NOMO-1 treated with DMSO at 0.1 percent for 48 hours (cell line): ENCODE data around the gene SIAH1.
"Not testable (repeated sequence)": the region's sequence is repeated elsewhere in the genome, so short reads cannot be mapped to it uniquely, and the experiment has no call there.

Source experiments
- DNase-seq: peaks from one replicate; lab custom pipeline; 2025; ENCODE audit not compliant: unreplicated experiment; lab: John Stamatoyannopoulos, UW

SIAH1 gene

GRCh38 chr16:48393485-48394354 is 8.5 kb upstream of the SIAH1 start:
- no peak for DNase-seq

DNA sequence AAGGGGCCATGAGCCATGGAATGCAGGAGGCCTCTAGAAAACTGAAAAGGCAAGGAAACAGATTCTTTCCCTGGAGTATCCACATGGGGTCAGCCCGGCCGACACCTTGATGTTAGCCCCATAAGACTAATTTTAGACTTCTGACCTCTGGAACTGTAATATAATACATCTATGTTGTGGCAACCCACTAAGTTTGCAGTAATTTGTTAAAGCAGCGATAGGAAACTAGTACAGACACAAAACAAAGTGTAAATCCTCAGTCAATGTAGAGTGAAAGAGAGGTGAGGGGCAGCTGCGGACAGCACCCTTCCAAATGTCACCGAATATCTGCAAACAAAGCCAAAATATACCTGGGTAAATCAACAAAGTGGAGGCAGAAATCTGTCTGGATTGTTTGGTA is 7.2 kb upstream of the SIAH1 start:
- no peak for DNase-seq

GRCh38 chr16:48386559-48387312 is 1.5 kb upstream of the SIAH1 start:
- no peak for DNase-seq

- peak; percentile 44 for DNase-seq
Observed at GRCh38 chr16:48384520-48385252, 527 bp downstream of the SIAH1 start.

- no peak for DNase-seq
Observed at GRCh38 chr16:48383877-48384519, 1.2 kb downstream of the SIAH1 start.

GRCh38 chr16:48383009-48383876 is 2.0 kb downstream of the SIAH1 start:
- no peak for DNase-seq

DNA sequence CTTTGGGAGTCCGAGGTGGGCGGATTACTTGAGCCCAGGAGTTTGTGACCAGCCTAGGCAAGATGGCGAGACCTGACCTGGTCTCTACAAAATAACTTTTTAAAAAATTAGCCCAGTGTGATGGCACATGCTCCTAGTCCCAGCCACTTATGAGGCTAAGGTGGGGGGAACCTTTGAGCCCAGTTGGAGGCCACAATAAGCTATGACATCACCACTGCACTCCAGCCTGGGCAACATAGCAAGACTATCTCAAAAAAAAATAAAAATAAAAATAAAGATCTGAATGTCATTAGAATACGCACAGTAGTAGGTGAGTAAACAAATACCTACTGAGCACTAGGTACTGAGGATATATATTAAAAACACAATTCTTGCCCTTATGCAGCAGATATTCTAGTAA is 3.1 kb downstream of the SIAH1 start:
- no peak for DNase-seq

DNA sequence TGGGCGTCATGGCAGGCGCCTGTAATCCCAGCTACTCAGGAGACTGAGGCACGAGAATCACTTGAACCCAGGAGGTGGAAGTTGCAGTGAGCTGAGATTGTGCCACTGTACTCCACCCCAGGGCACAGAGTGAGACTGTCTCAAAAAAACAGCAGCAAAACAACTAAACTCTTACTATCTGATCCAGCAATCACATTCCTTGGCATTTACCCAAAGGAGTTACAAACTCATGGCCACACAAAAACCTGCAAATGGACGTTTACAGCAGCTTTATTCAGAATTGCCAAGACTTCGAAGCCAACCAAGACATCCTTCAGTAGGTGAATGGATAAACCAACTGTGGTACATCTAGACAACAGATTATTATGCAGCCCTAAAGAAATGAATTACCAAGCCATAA is 4.0 kb downstream of the SIAH1 start:
- DNase-seq = no peak

DNA sequence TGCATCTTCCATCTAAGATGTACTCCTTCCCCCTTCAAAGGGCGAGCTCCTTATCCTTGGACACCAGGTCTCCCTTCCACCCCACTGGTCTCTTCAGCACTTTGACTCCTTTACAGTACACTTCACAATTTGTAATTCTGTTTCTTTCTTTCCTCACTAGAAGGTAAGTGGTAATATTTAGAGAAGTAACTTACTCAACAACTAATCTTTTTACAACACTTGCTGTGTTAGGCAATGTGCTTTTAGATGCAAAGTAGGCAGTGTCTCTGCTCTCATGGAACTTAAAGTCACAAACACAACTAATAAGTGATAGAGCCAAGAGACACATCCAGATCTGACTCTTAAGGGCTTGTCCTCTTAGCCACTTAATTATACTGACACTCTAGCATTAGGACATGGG is 6.4 kb downstream of the SIAH1 start:
- DNase-seq = peak; percentile 91

GRCh38 chr16:48378276-48378675 is 6.9 kb downstream of the SIAH1 start:
- no peak for DNase-seq

DNA sequence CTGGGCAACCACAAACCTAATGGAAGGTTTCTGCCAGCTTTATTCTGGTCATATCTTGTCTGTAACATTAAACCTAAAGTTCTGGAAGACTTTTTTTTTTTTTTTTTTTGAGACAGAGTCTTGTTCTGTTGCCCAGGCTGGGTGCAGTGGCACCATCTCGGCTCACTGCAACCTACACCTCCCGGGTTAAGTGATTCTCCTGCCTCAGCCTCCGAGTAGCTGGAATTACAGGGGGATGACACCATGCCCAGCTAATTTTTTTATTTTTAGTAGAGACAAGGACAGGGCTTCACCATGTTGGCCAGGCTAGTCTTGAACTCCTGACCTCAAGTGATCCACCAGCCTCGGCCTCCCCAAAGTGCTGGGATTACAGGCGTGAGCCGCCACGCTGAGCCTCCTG is 7.9 kb downstream of the SIAH1 start:
- not testable (repeated sequence) for DNase-seq

GRCh38 chr16:48374255-48374654 is 11.0 kb downstream of the SIAH1 start:
- no peak for DNase-seq

GRCh38 chr16:48373258-48374029 is 11.8 kb downstream of the SIAH1 start:
- no peak for DNase-seq

DNA sequence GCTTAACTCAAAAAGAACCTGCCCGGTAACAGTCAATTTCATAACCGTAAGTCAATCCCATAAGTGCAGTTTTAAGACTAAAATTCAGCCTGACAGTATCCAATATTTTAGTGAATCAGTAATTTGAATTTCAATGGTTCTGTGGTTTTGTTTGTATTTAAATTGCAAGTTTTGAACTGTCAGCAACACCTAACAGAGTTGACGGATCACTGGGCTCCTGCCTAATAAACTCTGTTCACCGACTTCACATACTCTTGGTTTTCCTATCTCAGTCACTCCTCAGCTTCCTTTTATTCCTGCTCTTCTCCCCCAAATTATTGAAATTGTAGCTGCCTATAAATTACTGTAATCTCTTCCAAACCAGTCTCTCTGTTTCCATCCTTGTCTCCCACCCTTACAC is 12.5 kb downstream of the SIAH1 start:
- DNase-seq = no peak

GRCh38 chr16:48371393-48371780 is 13.8 kb downstream of the SIAH1 start:
- DNase-seq = no peak

- DNase-seq = not testable (repeated sequence)
Observed at GRCh38 chr16:48370668-48371392, 14.4 kb downstream of the SIAH1 start.

GRCh38 chr16:48370229-48370628 is 15.0 kb downstream of the SIAH1 start:
- DNase-seq = no peak

DNA sequence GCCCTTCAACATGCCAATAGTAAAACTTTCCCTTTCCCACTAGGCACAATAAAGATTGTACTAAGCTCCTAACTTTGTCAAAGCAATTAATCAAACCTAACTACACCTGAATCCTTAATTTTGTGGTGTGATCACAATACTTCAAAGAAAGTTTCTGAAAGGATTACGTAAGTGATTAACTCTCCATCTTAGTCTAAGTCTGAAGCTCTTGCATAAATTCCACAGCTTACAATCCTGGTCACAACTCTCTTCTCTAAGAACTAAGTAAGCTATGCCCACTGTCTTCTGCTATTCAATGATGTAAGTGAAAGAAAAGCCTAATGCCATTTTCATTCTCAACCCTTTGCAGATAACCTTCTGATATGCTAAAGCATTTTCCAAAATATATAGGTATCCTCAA is 15.4 kb downstream of the SIAH1 start:
- DNase-seq = no peak
